CD4-positive, alpha-beta T cell treated with Interleukin-10 for 1 hour (primary cell): Measurements from ENCODE around the gene DNAJA2.
A peak's percentile ranks its signal among the peaks of the same experiment; 100 is the strongest.

Experiments used
- DNase-seq: peaks from one replicate; pipeline ENCODE4 v3.0.0-alpha.2; 2020

The DNAJA2 gene

DNA sequence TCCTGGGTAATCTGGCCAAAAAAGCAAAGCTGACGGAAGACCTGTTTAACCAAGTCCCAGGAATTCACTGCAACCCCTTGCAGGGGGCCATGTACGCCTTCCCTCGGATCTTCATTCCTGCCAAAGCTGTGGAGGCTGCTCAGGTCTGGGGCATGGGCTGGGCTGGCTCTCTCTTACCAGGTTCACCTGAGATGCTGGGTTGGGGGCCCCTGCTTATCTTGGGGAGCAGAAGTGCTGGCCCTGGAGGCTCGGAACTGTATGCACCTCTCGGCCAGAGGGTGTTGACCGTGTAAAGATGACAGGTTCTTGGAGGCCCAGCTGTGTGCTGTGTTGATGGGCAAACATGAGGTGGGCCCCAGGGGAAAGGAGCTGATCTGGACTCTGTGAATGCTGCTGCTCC, 49.1 kb downstream of the DNAJA2 start:
- no peak for DNase-seq

DNA sequence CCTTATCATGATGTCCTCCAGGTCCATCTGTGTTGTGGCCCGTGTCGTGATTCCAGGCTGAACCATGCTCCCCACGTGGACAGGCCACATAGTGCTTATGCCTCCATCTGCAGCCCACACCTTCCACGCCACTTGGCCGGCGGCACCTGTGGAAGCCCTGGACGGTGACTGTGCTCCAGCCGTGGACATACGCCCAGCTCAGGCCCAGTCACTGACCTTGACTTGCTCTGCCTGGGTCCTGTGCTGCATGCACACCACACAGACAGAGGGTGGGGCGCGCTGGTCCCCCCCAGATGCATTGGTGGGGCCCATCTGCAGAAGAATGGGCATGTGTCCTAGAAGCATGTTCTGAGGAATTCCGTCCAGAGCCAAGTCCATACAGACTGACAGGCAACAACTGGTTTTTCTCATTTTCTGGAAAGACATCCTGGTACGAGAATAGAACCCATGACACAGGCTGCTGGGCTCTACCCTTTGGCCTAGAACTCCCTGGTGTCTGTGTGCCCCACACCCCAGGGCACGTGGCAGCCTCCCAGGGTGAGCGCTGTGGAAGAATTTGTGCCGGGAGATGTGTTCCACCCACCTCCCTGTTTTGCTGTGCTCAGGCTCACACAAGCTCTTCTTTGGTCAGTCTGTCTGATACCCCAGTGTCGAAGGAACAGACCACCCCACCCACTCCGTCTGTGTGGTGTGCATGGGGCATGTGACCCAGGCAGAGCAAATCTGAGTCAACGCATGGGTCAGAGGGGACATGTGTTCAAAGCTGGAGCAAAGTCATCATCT, 49.8 kb downstream of the DNAJA2 start:
- DNase-seq = no peak

GRCh38 chr16:46922239-46922638, 51.2 kb downstream of the DNAJA2 start:
- no peak for DNase-seq

- no peak for DNase-seq
These were observed 52.9 kb downstream of the DNAJA2 start for GRCh38 chr16:46920402-46921068.

GRCh38 chr16:46918905-46919792, 54.3 kb downstream of the DNAJA2 start:
- DNase-seq = no peak

GRCh38 chr16:46918400-46918799, 55.1 kb downstream of the DNAJA2 start:
- DNase-seq = no peak

GRCh38 chr16:46916980-46917379, 56.5 kb downstream of the DNAJA2 start:
- no peak for DNase-seq

DNA sequence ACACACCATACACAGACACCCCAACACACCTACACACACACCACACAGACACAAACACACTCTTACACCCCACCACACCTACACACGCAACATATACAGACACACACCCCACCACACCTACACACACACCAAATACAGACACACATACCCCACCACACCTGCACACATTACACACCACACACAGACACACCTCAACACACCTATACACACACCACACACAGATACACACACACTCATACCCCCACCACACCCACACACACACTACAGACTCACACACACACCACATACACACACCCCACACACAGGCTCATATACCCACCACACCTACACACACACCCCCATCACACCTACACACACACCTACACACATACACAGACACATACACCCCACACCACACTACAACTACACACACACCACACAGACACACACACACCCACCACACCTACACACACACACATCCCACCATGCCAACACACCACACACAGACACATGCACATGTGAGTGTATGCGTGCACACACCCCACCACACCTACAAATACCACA, 57.9 kb downstream of the DNAJA2 start:
- DNase-seq = no peak

GRCh38 chr16:46914556-46915201, 58.8 kb downstream of the DNAJA2 start:
- no peak for DNase-seq

- no peak for DNase-seq
These were observed 61.8 kb downstream of the DNAJA2 start for GRCh38 chr16:46911650-46912049.

GRCh38 chr16:46911038-46911437, 62.4 kb downstream of the DNAJA2 start:
- DNase-seq = no peak

DNA sequence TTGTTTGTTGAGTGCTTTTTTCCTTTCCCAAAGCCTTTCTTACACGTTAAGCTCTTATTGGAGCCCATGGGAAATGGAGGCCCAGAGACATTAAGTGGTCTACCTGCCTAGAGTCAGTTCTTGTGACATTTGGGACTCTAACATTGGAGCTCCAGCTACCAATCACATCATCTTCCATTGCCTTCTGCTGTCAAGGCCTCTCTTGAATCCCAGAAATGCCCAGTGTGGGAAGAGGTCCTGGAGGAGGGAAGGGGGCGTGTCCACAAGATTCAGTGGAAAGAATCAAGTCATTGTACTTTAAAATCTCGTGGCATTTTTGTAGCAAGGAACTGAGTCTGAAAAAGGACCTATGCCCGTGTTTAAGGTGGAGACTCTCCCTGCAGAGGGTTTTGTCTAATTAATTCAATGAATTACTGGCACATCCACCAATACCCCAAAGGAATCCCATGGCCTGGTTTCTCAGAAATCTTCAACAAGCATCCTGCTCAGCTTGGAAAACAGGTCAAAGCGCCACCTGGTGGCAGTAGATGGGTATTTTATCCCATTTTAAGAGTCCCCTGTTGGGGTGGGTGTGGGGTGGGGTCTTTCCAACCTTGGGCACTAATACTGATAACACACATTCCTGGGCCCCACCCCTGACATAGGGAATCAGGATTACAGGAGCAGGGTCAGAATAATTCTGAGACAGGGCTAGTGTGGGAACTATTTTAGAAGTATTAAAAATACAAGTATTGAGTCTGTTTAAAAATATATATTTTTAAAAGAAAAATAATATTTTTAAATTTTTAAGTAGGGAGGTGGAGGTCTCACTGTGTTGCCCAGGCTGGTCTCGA, 64.7 kb downstream of the DNAJA2 start:
- peak; percentile 62 for DNase-seq

GRCh38 chr16:46907061-46907774, 66.3 kb downstream of the DNAJA2 start:
- DNase-seq = no peak

GRCh38 chr16:46906360-46907060, 67.0 kb downstream of the DNAJA2 start:
- no peak for DNase-seq
